ENCODE data around the gene EYA2.

DNA sequence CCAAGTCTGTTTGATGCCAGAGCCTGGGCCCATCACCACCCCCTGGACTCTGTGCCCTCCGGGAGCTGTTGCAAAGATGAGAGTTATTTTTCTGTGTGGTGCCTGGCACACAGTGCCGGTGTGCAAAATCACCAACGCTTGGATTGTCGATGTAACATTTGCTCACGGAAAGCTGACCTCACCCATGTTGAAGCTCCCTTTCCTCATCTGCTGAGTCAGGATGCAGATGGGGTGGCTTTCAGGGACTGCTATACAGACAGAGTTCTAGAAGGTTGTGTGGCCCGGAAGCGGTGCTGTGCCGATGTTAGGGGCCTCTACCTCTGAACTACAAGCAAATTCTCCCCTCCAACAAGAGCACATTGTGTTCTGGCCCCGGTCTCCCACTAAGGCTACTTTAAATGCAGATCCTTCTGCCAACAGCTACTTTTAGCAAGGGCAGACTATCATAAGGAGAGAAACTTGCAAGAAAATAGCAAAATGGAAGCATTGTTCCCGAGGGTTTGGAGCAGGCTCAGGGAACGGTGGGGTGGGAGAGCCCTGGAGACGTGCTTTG lies 34.0 kb downstream of the EYA2 start:
- TF ChIP-seq CTCF (conservative IDR thresholded peaks at IDR 0.05; ENCODE audit: low read depth, low read length) (no peak), EZH2 (IDR thresholded peaks at IDR 0.05; ENCODE audit: low read length, unreplicated experiment) (no peak)
